ENCODE measurements around the gene ELOVL6. TPM values are rescaled to one million over a fixed set of nuclear protein-coding genes. Genes with fewer than 3 reads are reported as not detected.

Gene ELOVL6
- total and polyA plus RNA-seq, 9 donors = 0.36 to 10.4 (median 3.6) TPM

DNA sequence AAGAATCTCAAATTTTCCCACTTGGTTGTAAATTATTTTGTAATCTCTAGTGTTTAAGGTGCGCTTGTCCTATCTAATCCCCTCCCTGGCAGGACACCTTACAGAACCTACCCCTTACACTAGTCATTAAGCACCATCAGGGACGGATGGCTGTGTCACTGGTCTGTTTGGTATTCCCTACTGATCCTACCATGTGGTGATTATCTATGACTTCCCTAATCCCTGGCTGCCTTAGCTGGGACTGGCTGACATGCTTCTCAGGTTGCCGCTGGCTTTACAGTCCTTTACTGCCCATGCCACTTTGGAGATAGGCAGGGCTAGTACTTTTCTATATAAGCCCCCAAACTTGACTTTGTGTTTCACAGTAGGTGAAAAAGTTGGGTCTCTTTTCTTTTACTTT is 58.6 kb downstream of the ELOVL6 start:
- TF ChIP-seq, protein P1, sequence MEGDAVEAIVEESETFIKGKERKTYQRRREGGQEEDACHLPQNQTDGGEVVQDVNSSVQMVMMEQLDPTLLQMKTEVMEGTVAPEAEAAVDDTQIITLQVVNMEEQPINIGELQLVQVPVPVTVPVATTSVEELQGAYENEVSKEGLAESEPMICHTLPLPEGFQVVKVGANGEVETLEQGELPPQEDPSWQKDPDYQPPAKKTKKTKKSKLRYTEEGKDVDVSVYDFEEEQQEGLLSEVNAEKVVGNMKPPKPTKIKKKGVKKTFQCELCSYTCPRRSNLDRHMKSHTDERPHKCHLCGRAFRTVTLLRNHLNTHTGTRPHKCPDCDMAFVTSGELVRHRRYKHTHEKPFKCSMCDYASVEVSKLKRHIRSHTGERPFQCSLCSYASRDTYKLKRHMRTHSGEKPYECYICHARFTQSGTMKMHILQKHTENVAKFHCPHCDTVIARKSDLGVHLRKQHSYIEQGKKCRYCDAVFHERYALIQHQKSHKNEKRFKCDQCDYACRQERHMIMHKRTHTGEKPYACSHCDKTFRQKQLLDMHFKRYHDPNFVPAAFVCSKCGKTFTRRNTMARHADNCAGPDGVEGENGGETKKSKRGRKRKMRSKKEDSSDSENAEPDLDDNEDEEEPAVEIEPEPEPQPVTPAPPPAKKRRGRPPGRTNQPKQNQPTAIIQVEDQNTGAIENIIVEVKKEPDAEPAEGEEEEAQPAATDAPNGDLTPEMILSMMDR (IDR thresholded peaks at IDR 0.05) = no peak
- TF ChIP-seq EP300 (IDR thresholded peaks at IDR 0.05) (no peak), POLR2A (IDR thresholded peaks at IDR 0.05) (no peak)
- 87 to 92% (median 89%) methylated on average over 3 of the region's 3 CpGs for WGBS, 3 donors
- Histone ChIP-seq H3K9me3 (no peaks in the 10 kb centered on the region), H3K27me3 (no peaks in the 10 kb centered on the region), H3K27ac (no peak overlapping the region), H3K36me3 (no peaks in the 10 kb centered on the region), H3K4me1 (ENCODE audit: insufficient read depth) (no peaks in the 10 kb centered on the region), H3K4me3 (no peak overlapping the region)
- no peak for DNase-seq
- intact Hi-C loops (cut with DNase I) = no loop called here

DNA sequence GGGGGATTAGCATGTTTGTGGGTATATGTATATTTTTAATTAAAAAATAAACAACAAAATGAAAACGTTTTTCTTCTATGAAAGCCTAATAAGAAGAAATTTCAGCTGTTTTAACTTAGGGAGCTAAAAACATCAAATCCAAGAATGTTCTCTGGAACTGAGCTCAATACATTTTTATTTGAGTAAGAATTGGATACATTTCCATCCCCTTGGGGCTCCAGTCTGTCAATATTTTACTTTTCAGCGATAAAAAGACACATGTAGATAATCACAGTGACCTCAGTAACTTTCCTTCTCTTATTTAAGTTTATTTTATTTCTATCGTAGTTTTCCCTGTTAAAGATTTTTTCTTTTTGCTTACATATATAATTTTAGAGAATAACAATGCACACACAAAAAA is 59.3 kb downstream of the ELOVL6 start:
- no peak for TF ChIP-seq POLR2A (IDR thresholded peaks at IDR 0.05)
- 10 to 22% (median 16%) methylated on average over 3 of the region's 3 CpGs for WGBS, 3 donors
- intact Hi-C loops (cut with DNase I) = no loop called here
- Histone ChIP-seq H3K9me3 (no peaks in the 10 kb centered on the region), H3K27me3 (no peaks in the 10 kb centered on the region), H3K4me3 (no peak overlapping the region), H3K36me3 (no peaks in the 10 kb centered on the region), H3K4me1 (ENCODE audit: insufficient read depth) (no peaks in the 10 kb centered on the region), H3K27ac (no peak overlapping the region)
- no peak for DNase-seq

DNA sequence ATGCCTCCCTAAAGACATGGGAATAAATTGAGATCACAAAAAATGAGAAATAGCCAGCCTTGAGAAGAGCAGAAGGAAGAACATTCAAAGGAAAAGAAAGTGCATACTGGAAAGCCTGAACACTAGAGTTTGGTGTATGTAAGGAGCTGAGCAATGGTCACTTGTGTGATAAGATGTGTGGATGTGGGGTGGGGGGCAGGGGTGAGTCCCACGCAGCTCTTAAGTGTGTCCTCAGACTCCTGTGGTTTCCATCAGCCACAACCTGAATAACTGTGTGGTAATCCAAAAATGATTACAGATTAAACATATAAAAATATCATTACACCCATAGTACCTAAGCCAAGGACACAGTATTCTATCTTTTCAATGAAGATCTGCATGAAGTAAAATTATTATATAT is 59.9 kb downstream of the ELOVL6 start:
- Histone ChIP-seq H3K36me3 (no peaks in the 10 kb centered on the region), H3K27me3 (no peaks in the 10 kb centered on the region), H3K9me3 (no peaks in the 10 kb centered on the region), H3K4me1 (ENCODE audit: insufficient read depth) (no peaks in the 10 kb centered on the region), H3K4me3 (no peak overlapping the region), H3K27ac (no peak overlapping the region)
- WGBS, 3 donors = 23 to 35% (median 28%) methylated on average over 1 of the region's 1 CpG
- TF ChIP-seq EP300 (IDR thresholded peaks at IDR 0.05) = no peak
- TF ChIP-seq, protein P1 (IDR thresholded peaks at IDR 0.05) = no peak
- no peak for TF ChIP-seq POLR2A (IDR thresholded peaks at IDR 0.05)
- no peak for DNase-seq
- intact Hi-C loops (cut with DNase I) = no loop called here

DNA sequence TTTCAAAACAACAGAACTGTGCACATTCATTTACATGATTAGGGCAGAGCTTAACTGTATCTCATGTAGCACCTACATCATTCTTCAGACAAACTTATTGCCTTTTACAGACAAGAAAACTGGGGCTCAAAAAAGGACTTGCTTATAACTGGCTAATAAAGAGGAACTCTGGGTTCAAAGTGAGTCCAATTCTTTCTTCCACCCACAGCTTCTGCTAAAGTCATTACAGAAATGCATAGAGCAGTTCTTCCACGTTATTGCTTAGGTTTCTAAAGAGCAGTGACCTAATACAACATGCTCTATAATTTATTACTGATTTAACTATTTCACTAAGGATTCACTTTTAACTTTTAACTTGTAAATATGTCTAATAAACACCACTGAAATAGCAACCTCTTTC is 60.6 kb downstream of the ELOVL6 start:
- 53 to 68% (median 60%) methylated on average over 1 of the region's 1 CpG for WGBS, 3 donors
- intact Hi-C loops (cut with DNase I) = no loop called here

DNA sequence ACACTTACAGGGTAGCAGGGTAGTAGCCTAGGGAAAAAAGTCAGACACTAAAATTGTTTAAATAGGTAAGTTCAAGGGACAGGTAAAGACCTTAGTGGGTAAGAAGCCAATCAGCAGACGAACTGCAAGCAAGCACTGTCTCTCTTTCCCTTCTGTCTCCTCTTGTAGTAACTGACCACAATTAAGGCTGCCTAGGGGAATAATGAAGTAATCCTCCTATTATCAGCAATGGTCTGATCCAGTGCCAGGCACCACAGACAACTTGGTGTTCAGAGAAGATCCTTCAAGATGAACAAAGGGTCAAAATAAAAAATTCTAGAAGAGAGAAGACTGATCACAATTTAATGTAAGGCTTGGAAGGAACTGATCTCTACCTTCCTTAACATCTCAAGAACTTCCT is 62.9 kb downstream of the ELOVL6 start:
- Histone ChIP-seq H3K9me3 (no peaks in the 10 kb centered on the region), H3K36me3 (no peaks in the 10 kb centered on the region), H3K27ac (no peak overlapping the region), H3K4me3 (no peak overlapping the region), H3K4me1 (ENCODE audit: insufficient read depth) (no peaks in the 10 kb centered on the region), H3K27me3 (no peaks in the 10 kb centered on the region)
- intact Hi-C loops (cut with DNase I) = no loop called here
- no peak for DNase-seq
- WGBS, 3 donors = 69 to 91% (median 80%) methylated on average over 1 of the region's 1 CpG
- TF ChIP-seq, protein P1 (IDR thresholded peaks at IDR 0.05) = no peak
- TF ChIP-seq POLR2A (IDR thresholded peaks at IDR 0.05) (no peak), EP300 (IDR thresholded peaks at IDR 0.05) (no peak)

More for the DNA sequence above, 60.6 kb downstream of the ELOVL6 start:
- TF ChIP-seq EP300 (IDR thresholded peaks at IDR 0.05) (no peak), POLR2A (IDR thresholded peaks at IDR 0.05) (no peak)
- TF ChIP-seq, protein P1 (IDR thresholded peaks at IDR 0.05) = no peak
- H3K9me3 ChIP-seq = no peaks in the 10 kb centered on the region
- H3K36me3 ChIP-seq = no peaks in the 10 kb centered on the region
- no peak overlapping the region for H3K4me3 ChIP-seq
- H3K27me3 ChIP-seq = no peaks in the 10 kb centered on the region
- no peak overlapping the region for H3K27ac ChIP-seq
- no peak for DNase-seq
- no peaks in the 10 kb centered on the region for H3K4me1 ChIP-seq (ENCODE audit: insufficient read depth)
